OCI-LY1 (cell line): ENCODE measurements around the gene SLC9A6.

ENCODE experiments used
- H2AFZ ChIP-seq: fragments of 200-600 bp; sonication (generic), shearing (Covaris generic); 2 replicates; pipeline ENCODE4 v1.6.0; 2014; ENCODE audit warnings: antibody characterized with exemption, mild to moderate bottlenecking, low read length
- H3F3A ChIP-seq: fragments of 200-600 bp; sonication (generic), shearing (Covaris generic); 2 replicates; pipeline ENCODE4 v1.6.0; 2014; ENCODE audit warnings: mild to moderate bottlenecking, antibody characterized with exemption, low read length, moderate library complexity; ENCODE audit not compliant: insufficient read depth
- H3K27ac ChIP-seq: fragments of 200-600 bp; sonication (generic); 2 replicates; pipeline ENCODE4 v1.5.1; 2014; ENCODE audit warnings: low read length, mixed run types, mild to moderate bottlenecking, low read depth; ENCODE audit not compliant: poor library complexity, severe bottlenecking
- H3K27me3 ChIP-seq: fragments of 200-600 bp; sonication (generic); 2 replicates; pipeline ENCODE4 v1.6.0; 2014; ENCODE audit warnings: antibody characterized with exemption, mild to moderate bottlenecking, low read length, moderate library complexity; ENCODE audit not compliant: insufficient read depth
- H3K36me3 ChIP-seq: fragments of 200-600 bp; sonication (generic); 2 replicates; pipeline ENCODE4 v1.6.1; 2014; ENCODE audit warnings: mild to moderate bottlenecking, antibody characterized with exemption, low read length, moderate library complexity, mixed read lengths; ENCODE audit not compliant: insufficient read depth
- H3K4me1 ChIP-seq: fragments of 200-600 bp; sonication (generic); 2 replicates; pipeline ENCODE4 v1.5.1; 2014; ENCODE audit warnings: mild to moderate bottlenecking, low read length, moderate library complexity; ENCODE audit not compliant: insufficient read depth, severe bottlenecking
- H3K4me2 ChIP-seq: fragments of 200-600 bp; sonication (generic), shearing (Covaris generic); 2 replicates; pipeline ENCODE4 v1.6.1; 2014; ENCODE audit warnings: low read length
- H3K4me3 ChIP-seq: fragments of 200-600 bp; sonication (generic); 2 replicates; pipeline ENCODE4 v1.5.1; 2014; ENCODE audit warnings: low read length, low read depth, mild to moderate bottlenecking, mixed read lengths; ENCODE audit not compliant: poor library complexity, severe bottlenecking
- H3K79me2 ChIP-seq: fragments of 200-600 bp; shearing (Covaris generic); 2 replicates; pipeline ENCODE4 v1.6.1; 2016; ENCODE audit warnings: mixed run types, low read length, mixed read lengths; ENCODE audit not compliant: insufficient read depth
- H3K9ac ChIP-seq: fragments of 200-600 bp; sonication (generic), shearing (Covaris generic); 2 replicates; pipeline ENCODE4 v1.6.1; 2014; ENCODE audit warnings: mild to moderate bottlenecking, low read length, mixed read lengths
- H3K9me2 ChIP-seq: fragments of 200-600 bp; sonication (generic), shearing (Covaris generic); 2 replicates; pipeline ENCODE4 v1.6.1; 2014; ENCODE audit warnings: low read depth, mild to moderate bottlenecking, low read length, mixed read lengths
- H3K9me3 ChIP-seq: fragments of 200-600 bp; shearing (Covaris generic); 2 replicates; pipeline ENCODE4 v1.6.1; 2014; ENCODE audit warnings: low read length, mixed read lengths
- H4K20me1 ChIP-seq: fragments of 200-600 bp; sonication (generic), shearing (Covaris generic); 2 replicates; pipeline ENCODE4 v1.6.0; 2016; ENCODE audit warnings: mild to moderate bottlenecking, low read length; ENCODE audit not compliant: insufficient read depth
- CTCF ChIP-seq: fragments of 200-600 bp; sonication (generic), shearing (Covaris generic); IDR thresholded peaks from 2 replicates; pipeline ENCODE4 v1.5.1; 2017; ENCODE audit warnings: mild to moderate bottlenecking, antibody characterized with exemption, low read length, moderate library complexity, mixed read lengths
- EZH2 ChIP-seq: fragments of 200-600 bp; sonication (generic), shearing (Covaris generic); IDR thresholded peaks from 2 replicates; pipeline ENCODE4 v1.8.0; 2017; ENCODE audit warnings: borderline replicate concordance, mixed run types, mild to moderate bottlenecking, antibody characterized with exemption, low read length, moderate library complexity, mixed read lengths

Gene SLC9A6

GRCh38 chrX:136094962-136095361 lies 109.7 kb downstream of the SLC9A6 start:
- Histone ChIP-seq H3K79me2 (no peaks in the 10 kb centered on the region), H3K4me2 (no peak overlapping the region), H3F3A (no peaks in the 10 kb centered on the region), H2AFZ (no peak overlapping the region), H3K9ac (no peak overlapping the region), H3K27me3 (no peaks in the 10 kb centered on the region), H3K36me3 (no peaks in the 10 kb centered on the region), H3K4me1 (no peaks in the 10 kb centered on the region), H3K4me3 (no peak overlapping the region), H3K9me2 (no peaks in the 10 kb centered on the region), H3K9me3 (no peaks in the 10 kb centered on the region), H3K27ac (no peak overlapping the region), H4K20me1 (no peaks in the 10 kb centered on the region)
- TF ChIP-seq EZH2 (no peak), CTCF (no peak)
